Muscle layer of colon (tissue), 2 donors: ENCODE results near the gene AKAP11.

Source experiments
- H3K27ac ChIP-seq: one replicate; pipeline ENCODE4 v1.7.0; 2013; ENCODE audit warnings: low read depth, mild to moderate bottlenecking, low read length, moderate library complexity
- H3K27me3 ChIP-seq, 2 donors: one replicate each; pipeline ENCODE4 v1.7.0; 2013; ENCODE audit warnings: low read length in 2 of 2, mild to moderate bottlenecking in 2 of 2; ENCODE audit not compliant: insufficient read depth in 2 of 2, control insufficient read depth in 1 of 2
- H3K36me3 ChIP-seq: one replicate; pipeline ENCODE4 v1.7.0; 2013; ENCODE audit warnings: mild to moderate bottlenecking, low read length; ENCODE audit not compliant: insufficient read depth
- H3K4me1 ChIP-seq: one replicate; pipeline ENCODE4 v1.7.0; 2013; ENCODE audit warnings: mild to moderate bottlenecking, low read length; ENCODE audit not compliant: insufficient read depth
- H3K4me3 ChIP-seq, 2 donors: one replicate each; pipeline ENCODE4 v1.7.0; 2013; ENCODE audit warnings: low read length in 2 of 2, low read depth in 1 of 2, mild to moderate bottlenecking in 1 of 2, moderate library complexity in 1 of 2
- H3K9ac ChIP-seq: one replicate; pipeline ENCODE4 v1.7.0; 2013; ENCODE audit warnings: low read length
- H3K9me3 ChIP-seq: one replicate; pipeline ENCODE4 v1.7.0; 2013; ENCODE audit warnings: mild to moderate bottlenecking, low read length
- donor health status: abdominal sarcoma.
- donor health status: Adenocarcinoma of cecum.

AKAP11 gene

DNA sequence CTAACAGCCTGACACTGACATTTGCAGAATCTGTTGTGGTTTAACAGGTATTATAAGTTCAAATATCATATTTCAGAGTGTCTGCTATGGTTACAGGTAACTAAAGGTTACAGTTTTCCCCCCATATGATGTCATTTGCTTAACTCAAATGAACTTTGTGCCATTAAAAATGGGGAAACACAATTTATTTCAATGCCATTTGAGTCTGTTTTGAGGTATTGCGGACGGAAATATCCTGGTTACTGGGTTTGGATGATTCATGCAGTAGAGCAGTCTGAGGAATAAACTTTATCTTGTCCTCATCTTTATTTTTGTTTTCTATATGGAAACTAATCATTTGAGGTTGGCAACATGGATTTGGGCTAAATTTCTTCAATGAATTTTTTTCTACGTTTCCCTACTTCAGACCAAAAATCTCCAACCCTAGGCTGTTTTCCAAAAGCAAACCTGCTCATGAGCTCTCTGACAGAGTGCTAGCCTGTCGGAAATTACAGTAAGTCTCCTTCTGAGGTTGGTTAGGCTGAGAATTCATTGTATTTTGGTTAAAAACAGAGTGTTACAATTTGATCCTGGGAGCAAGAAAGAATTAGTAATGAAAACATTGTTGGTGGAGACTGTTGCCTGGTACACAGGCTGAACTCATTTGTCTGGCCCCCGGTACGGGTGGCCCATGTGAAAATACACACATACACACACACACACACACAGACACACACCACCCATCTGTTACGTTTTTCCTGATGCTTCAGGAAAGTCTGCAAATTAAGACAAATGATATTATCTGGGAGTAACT, 66.1 kb downstream of the AKAP11 start:
- Histone ChIP-seq H3K36me3 (no peaks in the 10 kb centered on the region), H3K27me3 (no peaks in the 10 kb centered on the region)

DNA sequence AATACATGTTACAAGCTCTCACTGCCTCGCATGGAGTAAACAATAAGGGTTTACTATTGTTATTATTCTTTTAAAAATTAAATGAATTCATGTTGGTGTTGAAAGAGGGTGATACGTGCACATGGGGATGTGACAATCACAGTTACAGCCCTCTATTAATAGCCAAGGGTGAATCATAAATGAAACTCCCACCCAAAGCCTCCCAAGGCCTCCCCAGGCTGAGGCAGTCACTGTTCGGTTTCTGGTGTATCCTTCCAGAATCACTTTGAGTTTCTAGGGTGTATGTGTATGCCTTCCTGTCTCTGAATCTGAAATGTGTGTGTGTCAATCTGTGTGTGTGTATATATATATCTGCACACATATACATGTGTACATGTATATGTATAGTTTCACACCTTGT, 73.4 kb downstream of the AKAP11 start:
- H3K27me3 ChIP-seq: no peaks in the 10 kb centered on the region
- no peak overlapping the region for H3K4me3 ChIP-seq
- no peaks in the 10 kb centered on the region for H3K9me3 ChIP-seq
- H3K27ac ChIP-seq: no peak overlapping the region
- H3K9ac ChIP-seq: no peak overlapping the region
- no peaks in the 10 kb centered on the region for H3K4me1 ChIP-seq
- H3K36me3 ChIP-seq: no peaks in the 10 kb centered on the region

More for the DNA sequence above, 66.1 kb downstream of the AKAP11 start:
- no peaks in the 10 kb centered on the region for H3K4me1 ChIP-seq
- no peak overlapping the region for H3K27ac ChIP-seq
- H3K4me3 ChIP-seq: no peak overlapping the region
- H3K9me3 ChIP-seq: no peaks in the 10 kb centered on the region
- H3K9ac ChIP-seq: no peak overlapping the region

GRCh38 chr13:42348576-42348975, 76.6 kb downstream of the AKAP11 start:
- Histone ChIP-seq H3K27me3 (no peaks in the 10 kb centered on the region), H3K9ac (no peak overlapping the region), H3K36me3 (no peaks in the 10 kb centered on the region), H3K9me3 (no peaks in the 10 kb centered on the region), H3K4me1 (no peaks in the 10 kb centered on the region), H3K4me3 (no peak overlapping the region), H3K27ac (no peak overlapping the region)

GRCh38 chr13:42350141-42350540, 78.2 kb downstream of the AKAP11 start:
- Histone ChIP-seq H3K27ac (no peak overlapping the region), H3K9ac (no peak overlapping the region), H3K36me3 (no peaks in the 10 kb centered on the region), H3K4me3 (no peak overlapping the region), H3K27me3 (no peaks in the 10 kb centered on the region), H3K9me3 (no peaks in the 10 kb centered on the region), H3K4me1 (no peaks in the 10 kb centered on the region)

DNA sequence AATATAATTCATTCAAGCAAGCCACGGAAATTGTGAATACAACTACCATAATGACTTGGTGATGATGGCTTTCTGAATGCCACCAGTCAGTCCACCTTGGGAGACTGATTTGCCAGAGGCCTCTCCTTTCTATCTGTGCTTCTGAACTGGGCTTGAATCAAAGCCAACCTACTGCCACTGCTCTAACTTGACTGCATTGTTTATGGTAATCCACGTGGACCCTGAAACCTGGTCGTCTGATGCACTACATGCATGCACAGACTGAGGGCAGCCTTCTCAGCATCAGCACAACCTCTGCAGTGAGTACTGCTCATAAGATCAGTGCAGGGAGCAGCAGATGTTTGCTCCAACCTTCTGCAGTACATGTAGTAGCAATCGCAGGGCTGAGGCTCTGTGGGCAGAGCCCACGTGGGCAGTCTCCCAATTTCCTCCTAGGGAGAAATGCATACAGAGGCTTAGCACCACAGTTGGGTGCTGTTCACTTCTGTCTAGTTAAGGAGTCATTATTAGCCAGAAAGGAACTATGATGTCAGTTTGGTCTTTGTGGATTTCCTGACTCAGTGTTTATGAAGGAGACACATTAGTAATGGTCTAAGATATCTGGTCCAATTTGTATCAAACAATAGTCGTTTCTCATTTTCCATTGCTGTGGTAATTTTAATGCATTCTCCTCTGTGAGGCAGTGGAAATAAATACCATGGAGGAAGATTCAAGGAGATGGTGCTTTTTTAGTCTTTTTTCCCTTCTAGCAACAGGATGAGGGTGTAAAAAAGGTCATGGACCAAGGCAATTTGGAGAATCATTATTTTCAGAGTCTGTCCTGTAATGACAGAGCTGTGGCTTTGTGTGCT, 82.5 kb downstream of the AKAP11 start:
- no peaks in the 10 kb centered on the region for H3K36me3 ChIP-seq
- H3K9me3 ChIP-seq: no peaks in the 10 kb centered on the region
- no peak overlapping the region for H3K9ac ChIP-seq
- H3K4me3 ChIP-seq: no peak overlapping the region
- H3K27ac ChIP-seq: no peak overlapping the region
- H3K27me3 ChIP-seq: no peaks in the 10 kb centered on the region
- H3K4me1 ChIP-seq: no peaks in the 10 kb centered on the region

DNA sequence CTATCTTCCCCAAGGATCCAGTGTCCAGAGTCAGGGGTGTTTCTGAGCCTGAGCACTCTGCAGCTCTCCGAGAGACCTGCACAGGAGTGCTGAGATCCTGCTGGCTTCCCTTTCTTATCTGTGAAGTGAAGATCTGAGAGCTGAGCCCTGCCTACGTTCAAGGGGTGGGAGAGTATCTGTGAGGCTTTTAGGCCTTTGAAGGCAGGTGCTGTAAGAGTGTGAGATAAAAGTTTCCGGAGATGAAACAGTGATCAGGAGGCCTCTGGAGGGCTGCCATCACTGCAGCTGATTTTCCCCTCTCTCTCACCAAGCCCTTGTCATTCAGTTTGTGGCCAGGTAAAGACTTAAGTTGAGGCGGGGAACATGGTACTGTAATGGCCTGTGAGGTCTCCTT, 83.1 kb downstream of the AKAP11 start:
- Histone ChIP-seq H3K9me3 (no peaks in the 10 kb centered on the region), H3K27ac (no peak overlapping the region), H3K9ac (no peak overlapping the region), H3K4me1 (no peaks in the 10 kb centered on the region), H3K27me3 (no peaks in the 10 kb centered on the region), H3K36me3 (no peaks in the 10 kb centered on the region), H3K4me3 (no peak overlapping the region)

DNA sequence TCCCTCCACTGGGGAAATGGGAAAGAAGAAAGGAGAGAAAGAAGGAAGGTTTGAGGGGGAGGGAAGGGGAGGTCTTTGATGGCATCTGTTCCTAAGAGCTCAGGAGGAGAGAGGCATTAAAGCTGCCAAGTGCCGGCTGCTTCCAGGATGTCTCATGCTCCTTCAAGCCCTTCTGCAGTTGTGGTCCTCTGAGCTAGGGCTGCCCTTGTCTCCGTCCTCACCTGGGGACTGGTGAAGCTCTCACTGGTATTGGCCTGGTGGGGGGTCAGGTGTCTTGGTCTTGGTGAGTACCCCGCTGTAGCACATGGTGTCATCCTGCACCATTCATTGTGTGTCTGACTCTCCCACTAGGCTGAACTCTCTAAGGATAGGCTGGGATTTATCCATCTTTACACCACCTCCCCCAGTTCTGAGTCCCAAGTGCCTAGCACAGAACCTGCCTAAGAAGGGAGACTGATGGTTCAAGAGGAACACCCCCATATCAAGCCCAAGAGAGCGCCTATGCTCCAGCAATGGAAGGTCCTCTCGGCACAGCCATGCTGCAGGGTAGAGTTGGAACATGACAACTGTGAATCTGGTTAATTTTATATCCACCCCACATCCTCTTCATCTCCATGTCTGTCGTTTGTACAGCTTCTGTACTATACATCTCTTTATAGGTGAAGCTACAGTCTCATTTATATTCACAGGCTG, 83.7 kb downstream of the AKAP11 start:
- Histone ChIP-seq H3K27ac (no peak overlapping the region), H3K9me3 (no peaks in the 10 kb centered on the region), H3K9ac (no peak overlapping the region), H3K4me1 (no peaks in the 10 kb centered on the region), H3K27me3 (no peaks in the 10 kb centered on the region), H3K4me3 (no peak overlapping the region), H3K36me3 (no peaks in the 10 kb centered on the region)

GRCh38 chr13:42356184-42356575, 84.2 kb downstream of the AKAP11 start:
- no peak overlapping the region for H3K27ac ChIP-seq
- H3K4me3 ChIP-seq: no peak overlapping the region
- H3K27me3 ChIP-seq: no peaks in the 10 kb centered on the region
- no peaks in the 10 kb centered on the region for H3K4me1 ChIP-seq
- no peaks in the 10 kb centered on the region for H3K36me3 ChIP-seq
- no peak overlapping the region for H3K9ac ChIP-seq
- no peaks in the 10 kb centered on the region for H3K9me3 ChIP-seq

DNA sequence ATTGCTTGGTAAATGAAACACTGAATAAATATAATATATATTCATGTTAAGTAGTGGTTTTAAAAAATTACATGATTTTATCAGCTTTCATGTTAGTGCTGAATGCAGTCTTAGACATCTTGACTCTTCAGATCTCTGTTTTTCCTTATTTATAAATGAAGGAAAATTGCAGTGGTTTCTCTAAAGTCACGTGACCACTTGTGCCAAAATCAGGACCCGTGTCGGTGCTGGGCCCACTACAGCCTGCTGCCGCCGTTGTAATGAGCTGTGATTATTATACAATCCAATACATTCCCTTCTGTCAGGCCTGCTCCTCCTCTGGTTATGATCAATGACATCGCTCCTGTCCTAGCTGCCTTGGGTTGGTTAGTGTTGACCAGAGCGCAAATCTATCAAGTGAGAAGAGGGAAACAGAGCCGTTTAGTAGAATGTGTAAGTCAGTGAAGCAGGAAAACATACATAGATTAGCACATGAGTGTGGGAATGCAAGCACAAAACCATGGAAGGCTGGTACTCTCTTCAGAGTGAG, 88.2 kb downstream of the AKAP11 start:
- Histone ChIP-seq H3K4me3 (no peak overlapping the region), H3K27me3 (no peaks in the 10 kb centered on the region), H3K4me1 (no peaks in the 10 kb centered on the region), H3K36me3 (no peaks in the 10 kb centered on the region), H3K27ac (no peak overlapping the region), H3K9ac (no peak overlapping the region), H3K9me3 (no peaks in the 10 kb centered on the region)

GRCh38 chr13:42361701-42362100, 89.7 kb downstream of the AKAP11 start:
- no peaks in the 10 kb centered on the region for H3K9me3 ChIP-seq
- H3K4me1 ChIP-seq: no peaks in the 10 kb centered on the region
- no peak overlapping the region for H3K27ac ChIP-seq
- no peak overlapping the region for H3K4me3 ChIP-seq
- H3K36me3 ChIP-seq: no peaks in the 10 kb centered on the region
- H3K9ac ChIP-seq: no peak overlapping the region
- no peaks in the 10 kb centered on the region for H3K27me3 ChIP-seq

- no peaks in the 10 kb centered on the region for H3K27me3 ChIP-seq
- no peak overlapping the region for H3K4me3 ChIP-seq
- H3K4me1 ChIP-seq: no peaks in the 10 kb centered on the region
- H3K9me3 ChIP-seq: no peaks in the 10 kb centered on the region
- H3K9ac ChIP-seq: no peak overlapping the region
- H3K36me3 ChIP-seq: no peaks in the 10 kb centered on the region
- no peak overlapping the region for H3K27ac ChIP-seq
Measured at GRCh38 chr13:42363941-42364612, 92.1 kb downstream of the AKAP11 start.
